Measurements from ENCODE around the gene IL17D.
"Not testable (repeated sequence)": the region's sequence is repeated elsewhere in the genome, so short reads cannot be mapped to it uniquely, and the experiment has no call there.

The IL17D gene

DNA sequence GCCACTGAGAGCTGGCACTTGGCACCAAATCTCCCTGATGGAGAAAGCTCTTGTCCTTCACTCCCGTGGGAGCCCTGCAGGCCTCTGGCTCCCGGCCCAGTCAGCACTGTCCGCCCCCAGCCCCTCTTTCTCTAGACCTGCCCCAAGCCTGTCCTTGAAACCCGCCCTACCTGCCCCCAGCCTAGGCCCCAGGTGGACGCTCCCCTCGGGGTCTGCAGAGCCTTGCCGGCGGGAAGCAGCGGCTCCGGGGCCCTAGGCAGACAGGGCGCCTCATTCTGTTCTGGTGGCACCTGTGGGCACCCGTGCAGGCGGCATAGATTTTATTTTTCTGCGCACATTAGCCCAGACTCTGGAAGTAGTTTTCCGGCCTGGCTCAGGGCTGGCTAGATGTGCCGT, 17.6 kb downstream of the IL17D start:
- DNase-seq: no peak

DNA sequence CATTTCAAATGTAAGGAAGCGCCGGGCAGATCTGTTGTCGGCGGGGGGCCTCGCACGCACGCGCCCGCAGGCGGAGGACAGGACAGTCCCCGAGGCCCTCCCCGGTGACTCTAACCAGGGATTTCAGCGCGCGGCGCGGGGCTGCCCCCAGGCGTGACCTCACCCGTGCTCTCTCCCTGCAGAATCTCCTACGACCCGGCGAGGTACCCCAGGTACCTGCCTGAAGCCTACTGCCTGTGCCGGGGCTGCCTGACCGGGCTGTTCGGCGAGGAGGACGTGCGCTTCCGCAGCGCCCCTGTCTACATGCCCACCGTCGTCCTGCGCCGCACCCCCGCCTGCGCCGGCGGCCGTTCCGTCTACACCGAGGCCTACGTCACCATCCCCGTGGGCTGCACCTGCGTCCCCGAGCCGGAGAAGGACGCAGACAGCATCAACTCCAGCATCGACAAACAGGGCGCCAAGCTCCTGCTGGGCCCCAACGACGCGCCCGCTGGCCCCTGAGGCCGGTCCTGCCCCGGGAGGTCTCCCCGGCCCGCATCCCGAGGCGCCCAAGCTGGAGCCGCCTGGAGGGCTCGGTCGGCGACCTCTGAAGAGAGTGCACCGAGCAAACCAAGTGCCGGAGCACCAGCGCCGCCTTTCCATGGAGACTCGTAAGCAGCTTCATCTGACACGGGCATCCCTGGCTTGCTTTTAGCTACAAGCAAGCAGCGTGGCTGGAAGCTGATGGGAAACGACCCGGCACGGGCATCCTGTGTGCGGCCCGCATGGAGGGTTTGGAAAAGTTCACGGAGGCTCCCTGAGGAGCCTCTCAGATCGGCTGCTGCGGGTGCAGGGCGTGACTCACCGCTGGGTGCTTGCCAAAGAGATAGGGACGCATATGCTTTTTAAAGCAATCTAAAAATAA, 18.2 kb downstream of the IL17D start:
- DNase-seq: no peak

DNA sequence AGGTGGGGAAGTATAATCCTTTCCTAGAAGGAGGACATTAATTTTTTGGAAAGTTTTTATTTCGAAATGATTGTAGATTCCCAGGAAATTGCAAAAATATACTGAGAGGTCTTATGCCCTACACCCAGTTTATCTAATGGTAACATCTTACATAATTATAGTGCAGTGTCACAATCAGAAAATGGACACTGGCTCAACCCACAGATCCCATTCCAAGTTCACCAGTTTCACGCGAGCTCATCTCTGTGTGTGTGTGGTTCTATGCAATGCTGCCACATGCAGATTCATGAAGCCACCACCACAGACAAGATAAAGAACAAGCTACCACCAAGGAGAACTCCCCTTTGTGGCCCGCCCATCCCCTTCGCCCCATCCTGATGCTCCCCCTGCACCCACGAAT, 24.4 kb downstream of the IL17D start:
- no peak for DNase-seq

DNA sequence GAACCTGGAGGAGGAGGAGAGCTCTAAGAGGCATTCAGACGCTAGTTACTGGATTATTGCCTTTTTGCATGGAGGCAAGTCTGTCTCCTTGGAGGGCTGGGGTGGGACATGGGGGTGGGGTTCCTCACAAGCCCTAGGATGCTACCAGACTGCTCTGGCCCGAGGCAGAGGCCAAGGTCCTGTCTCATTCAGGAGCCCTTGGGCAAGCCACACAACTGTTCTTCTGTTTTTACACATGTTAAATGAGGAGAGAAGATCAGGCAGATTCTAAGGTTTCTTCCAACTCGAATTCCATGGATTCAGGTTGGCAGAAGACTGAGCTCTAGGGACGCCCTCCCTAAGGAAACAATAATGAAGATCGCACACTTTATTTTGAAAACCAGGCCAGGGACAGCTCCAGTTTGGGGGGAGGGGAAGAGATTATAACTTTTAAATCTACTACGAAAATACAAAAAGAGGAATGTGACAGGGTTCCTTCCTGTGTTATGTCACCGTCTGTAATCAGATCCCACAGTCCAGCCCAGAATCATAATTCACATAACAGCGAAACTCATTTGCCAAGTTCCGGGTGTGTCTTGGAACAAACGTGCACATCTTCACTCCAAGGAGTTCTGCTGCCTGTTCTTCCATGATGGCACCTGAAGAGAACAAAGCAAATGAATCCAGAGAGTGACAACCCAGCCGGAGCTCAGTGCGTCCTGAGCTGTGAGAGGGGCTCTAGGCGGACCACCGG, 25.2 kb downstream of the IL17D start:
- no peak for DNase-seq

DNA sequence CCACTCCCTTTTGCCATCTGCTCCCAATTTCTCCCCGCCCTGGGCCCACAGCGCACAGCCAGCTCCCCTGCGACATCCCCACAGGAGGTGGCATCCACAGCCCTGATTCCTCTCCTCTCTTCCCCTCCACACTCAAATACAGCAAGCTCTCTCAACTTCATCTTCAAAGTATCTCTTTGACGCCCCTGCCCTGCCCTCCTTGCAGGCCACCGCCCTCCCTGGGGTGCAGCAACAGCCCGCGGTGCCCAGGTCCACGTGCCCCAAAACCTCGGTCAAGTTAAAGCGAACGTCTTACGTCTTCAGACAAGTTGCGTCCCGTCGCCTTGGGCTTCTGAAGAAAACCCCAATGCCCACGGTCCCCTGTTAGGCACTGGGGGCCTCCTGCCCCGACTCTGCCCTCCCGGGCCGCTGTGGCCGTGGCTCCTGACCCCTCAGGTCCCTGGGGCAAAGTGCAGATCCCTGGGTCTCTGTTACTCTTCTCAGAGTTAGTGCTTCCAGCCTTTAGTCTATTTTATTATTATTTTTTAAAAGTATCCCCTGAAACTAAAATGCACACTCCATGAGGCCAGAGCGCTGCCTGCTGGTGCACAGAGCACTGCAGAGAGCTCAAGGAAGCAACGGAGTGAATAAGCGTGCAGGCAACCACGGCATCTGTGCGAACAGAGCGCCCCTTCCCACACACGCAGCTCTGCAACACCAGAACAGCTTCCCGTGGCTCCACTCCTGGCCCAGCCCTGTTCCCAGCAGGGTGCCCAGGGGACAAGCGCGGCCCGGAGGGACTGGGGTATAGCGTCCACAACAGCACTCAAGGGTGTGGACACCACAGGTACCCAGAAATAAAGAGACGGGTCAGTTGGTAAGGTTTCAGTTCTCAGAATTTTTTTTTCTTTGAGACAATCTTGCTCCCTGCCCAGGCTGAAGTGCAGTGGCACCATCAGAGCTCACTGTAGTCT, 26.4 kb downstream of the IL17D start:
- DNase-seq: no peak

DNA sequence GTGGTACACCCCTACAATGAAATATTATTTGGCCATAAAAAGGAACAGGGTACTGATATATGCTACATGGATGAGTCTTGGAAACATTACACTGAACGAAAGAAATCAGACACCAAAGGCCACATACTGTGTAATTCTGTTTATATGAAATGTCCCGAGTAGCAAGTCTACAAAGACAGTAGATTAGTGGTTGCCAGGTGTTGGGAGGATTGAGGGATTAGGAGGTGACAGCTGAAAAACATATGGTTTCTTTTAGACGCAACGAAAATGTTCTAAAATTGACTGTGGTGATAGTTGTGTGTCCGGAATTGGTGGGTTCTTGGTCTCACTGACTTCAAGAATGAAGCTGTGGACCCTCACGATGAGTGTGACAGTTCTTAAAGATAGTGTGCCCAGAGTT, 35.1 kb downstream of the IL17D start:
- DNase-seq: no peak

DNA sequence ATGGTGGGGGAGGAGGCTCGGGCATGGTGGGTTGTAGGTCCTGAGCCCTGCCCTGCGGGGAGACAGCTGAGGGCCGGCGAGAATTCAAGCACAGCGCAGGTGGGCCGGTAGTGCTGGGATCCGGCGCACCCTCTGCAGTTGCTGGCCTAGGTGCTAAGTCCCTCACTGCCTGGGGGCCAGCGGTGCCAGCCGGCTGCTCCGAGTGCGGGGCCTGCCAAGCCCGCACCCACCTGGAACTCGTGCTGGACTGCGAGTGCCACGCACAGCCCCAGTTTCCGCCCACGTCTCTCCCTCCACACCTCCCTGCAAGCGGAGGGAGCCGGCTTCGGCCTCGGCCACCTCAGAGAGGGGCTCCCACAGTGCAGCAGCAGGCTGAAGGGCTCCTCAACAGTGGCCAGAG, 36.5 kb downstream of the IL17D start:
- no peak for DNase-seq

DNA sequence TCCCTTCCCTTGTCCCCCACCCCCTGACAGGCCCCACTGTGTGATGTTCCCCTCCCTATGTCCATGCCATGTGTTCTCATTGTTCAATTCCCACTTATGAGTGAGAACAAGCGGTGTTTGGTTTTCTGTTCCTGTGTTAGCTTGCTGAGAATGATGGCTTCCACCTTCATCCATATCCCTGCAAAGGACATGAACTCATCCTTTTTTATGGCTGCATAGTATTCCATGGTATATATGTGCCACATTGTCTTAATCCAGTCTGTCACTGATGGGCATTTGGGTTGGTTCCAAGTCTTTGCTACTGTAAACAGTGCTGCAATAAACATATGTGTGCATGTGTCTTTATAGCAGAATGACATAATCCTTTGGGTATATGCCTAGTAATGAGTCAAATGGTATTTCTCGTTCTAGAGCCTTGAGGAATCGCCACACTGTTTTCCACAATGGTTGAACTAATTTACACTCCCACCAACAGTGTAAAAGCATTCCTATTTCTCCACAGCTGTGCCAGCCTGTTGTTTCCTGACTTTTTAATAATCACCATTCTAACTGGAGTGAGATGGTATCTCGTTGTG, 40.4 kb downstream of the IL17D start:
- DNase-seq: not testable (repeated sequence)

DNA sequence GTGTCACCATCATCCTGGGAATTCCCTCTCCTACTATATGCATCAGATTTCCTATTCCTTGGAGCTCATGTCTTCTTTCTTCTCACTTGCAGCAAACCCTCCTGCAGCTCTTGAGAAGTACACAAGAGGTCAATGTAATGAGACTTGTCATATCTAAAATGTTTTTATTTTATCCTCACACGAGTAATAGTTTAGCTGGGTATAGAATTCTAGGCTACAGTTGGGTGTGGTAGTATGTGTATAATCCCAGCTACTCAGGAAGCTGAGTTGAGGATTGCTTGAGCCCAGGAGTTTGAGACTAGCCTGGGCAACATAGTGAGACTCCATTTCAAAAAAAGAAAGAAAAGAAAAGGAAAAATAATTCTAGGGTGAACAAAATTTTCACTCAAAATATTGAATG, 45.9 kb downstream of the IL17D start:
- DNase-seq: no peak

DNA sequence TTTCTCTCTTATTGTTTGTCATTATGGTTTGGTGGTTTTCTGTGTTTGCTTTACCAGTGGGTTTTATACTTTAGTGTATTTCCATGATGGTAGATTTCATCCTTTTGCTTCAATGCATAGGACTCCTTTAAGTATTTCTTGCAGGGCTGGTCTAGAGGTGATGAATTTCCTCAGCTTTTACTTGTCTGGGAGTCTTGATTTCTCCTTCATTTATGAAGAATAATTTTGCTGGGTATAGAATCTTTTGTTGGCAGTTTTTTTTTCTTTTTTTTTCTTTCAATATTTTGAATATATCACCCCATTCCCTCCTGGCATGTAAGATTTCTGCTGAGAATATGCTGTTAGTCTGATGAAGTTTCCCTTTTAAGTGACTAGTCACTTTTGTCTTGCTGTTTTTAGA, 50.5 kb downstream of the IL17D start:
- no peak for DNase-seq

DNA sequence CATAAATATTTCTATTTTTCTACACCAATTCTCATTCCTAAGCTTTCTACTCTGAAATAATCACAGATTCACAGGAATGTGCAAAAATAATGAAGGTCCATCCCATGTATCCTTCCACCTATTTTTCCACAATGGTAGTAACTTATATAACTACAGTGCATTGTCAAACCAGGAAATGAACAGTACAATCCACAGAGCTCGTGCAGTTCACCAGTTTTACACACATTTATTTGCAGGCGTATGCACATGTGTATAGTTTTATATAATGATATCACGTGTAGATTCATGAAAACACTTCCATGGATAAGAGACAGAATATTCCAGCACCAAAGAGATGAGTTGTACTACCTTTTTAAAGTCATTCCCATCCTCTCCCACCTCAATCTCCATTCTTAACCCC, 57.4 kb downstream of the IL17D start:
- no peak for DNase-seq

DNA sequence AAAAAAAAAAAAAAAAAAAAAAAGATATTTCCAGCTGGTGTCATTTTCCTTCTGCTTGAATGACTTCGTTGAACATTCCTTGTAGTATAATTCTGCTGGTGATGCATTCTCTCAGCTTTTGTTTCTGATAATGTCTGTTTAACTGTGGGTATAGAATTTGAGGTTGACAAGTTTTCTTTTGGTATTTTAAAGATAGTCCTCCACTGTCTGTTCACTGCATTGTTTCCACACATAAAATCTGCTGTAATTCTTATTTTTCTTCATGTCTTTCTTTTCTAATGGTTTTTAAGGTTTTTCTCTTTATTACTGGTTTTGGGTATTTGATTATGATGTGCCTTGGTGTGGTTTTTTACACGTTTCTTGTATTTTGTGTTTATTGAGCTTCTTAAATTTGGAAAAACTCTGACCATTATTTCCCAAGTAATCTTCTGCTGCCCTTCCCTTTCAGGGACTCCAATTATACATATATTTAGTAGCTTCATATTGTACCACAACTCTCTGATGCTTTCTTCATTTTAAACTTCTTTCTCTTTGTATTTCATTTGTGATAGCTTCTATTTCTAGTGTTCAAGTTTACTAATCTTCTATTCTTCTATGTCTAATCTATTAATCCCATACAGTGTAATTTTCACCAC, 63.9 kb downstream of the IL17D start:
- DNase-seq: no peak

DNA sequence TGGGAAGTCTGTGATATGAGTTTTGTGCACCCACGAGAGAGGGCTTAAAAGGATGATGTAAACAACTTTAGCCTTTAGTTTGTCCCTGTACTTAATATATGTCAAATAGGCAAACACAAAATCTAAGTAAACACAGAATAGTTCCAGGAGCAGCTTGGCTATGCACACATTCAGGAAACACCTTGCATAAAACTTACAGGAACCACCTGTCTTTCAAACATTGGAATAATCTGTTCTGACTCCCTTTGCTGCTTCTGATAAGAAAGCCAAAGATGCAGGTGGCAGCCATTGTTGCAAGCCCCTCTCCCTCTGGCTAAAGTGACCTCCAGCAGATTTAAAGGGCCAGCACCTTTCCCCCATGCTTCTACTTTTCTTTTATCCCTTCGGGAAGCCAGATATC, 65.6 kb downstream of the IL17D start:
- no peak for DNase-seq

DNA sequence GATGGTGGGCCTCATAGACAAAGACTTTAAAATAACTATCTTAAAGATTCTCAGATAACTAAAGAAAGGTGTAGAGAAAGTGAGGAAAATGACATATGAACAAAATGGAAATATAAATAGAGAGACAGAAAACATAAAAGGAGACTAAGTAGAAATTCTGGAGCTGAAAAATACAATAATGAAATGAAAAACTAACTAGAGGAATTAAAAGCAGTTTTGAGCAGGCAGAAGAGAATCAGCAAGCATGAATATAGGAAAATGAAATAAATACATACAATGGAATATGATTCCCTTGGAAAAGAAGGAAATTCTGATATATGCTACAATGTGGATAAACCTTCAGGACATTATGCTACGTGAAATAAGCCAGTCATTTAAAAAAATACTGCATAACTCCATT, 66.3 kb downstream of the IL17D start:
- DNase-seq: no peak
